ENCODE data around the gene DCAF4L1.

The DCAF4L1 gene

GRCh38 chr4:41940834-41941233, 40.7 kb upstream of the DCAF4L1 start:
- TF ChIP-seq CTCF (conservative IDR thresholded peaks at IDR 0.05): no peak

GRCh38 chr4:41943506-41943905, 38.0 kb upstream of the DCAF4L1 start:
- H3K27ac ChIP-seq: no peak overlapping the region
- TF ChIP-seq CTCF (conservative IDR thresholded peaks at IDR 0.05): no peak

More at GRCh38 chr4:41940834-41941233, 40.7 kb upstream of the DCAF4L1 start:
- H3K27ac ChIP-seq: no peak overlapping the region

GRCh38 chr4:41944089-41944488, 37.5 kb upstream of the DCAF4L1 start:
- no peak for TF ChIP-seq CTCF (conservative IDR thresholded peaks at IDR 0.05)
- no peak overlapping the region for H3K27ac ChIP-seq

GRCh38 chr4:41949531-41949930, 32.0 kb upstream of the DCAF4L1 start:
- no peak for TF ChIP-seq CTCF (conservative IDR thresholded peaks at IDR 0.05)
- H3K27ac ChIP-seq: no peak overlapping the region

- no peak overlapping the region for H3K27ac ChIP-seq
- peak; percentile 69 for TF ChIP-seq CTCF (conservative IDR thresholded peaks at IDR 0.05)
Measured at GRCh38 chr4:41957634-41958033, 23.9 kb upstream of the DCAF4L1 start.

- no peak overlapping the region for H3K27ac ChIP-seq
- TF ChIP-seq CTCF (conservative IDR thresholded peaks at IDR 0.05): peak; percentile 72
Measured at GRCh38 chr4:41963105-41963504, 18.5 kb upstream of the DCAF4L1 start.

GRCh38 chr4:41964401-41964800, 17.2 kb upstream of the DCAF4L1 start:
- H3K27ac ChIP-seq: no peak overlapping the region
- TF ChIP-seq CTCF (conservative IDR thresholded peaks at IDR 0.05): no peak

- H3K27ac ChIP-seq: no peak overlapping the region
- TF ChIP-seq CTCF (conservative IDR thresholded peaks at IDR 0.05): no peak
Measured at GRCh38 chr4:41967392-41967791, 14.2 kb upstream of the DCAF4L1 start.
